GM06990 (cell line): ENCODE data around the gene UBE2H.
"Not testable (repeated sequence)": the region's sequence is repeated elsewhere in the genome, so short reads cannot be mapped to it uniquely, and the experiment has no call there.

ENCODE experiments used
- DNase-seq: peaks from one replicate; pipeline ENCODE4 v3.0.0-alpha.2; 2011; ENCODE audit not compliant: insufficient read length; ENCODE audit errors: extremely low read depth
- H3K27me3 ChIP-seq: replicated peaks from 2 replicates; pipeline ENCODE4 v1.6.0; 2011; ENCODE audit warnings: low read length; ENCODE audit not compliant: control insufficient read depth, insufficient read depth
- H3K36me3 ChIP-seq: 2 replicates; pipeline ENCODE4 v1.5.1; 2011; ENCODE audit warnings: low read length; ENCODE audit not compliant: control insufficient read depth, insufficient read depth
- H3K4me3 ChIP-seq: replicated peaks from 2 replicates; pipeline ENCODE4 v1.5.1; 2011; ENCODE audit warnings: low read depth, mild to moderate bottlenecking, control low read depth, low read length
- CTCF ChIP-seq: IDR thresholded peaks from 2 replicates; pipeline ENCODE4 v1.5.1; 2011; ENCODE audit warnings: low read length, control low read depth, mild to moderate bottlenecking, inconsistent platforms; ENCODE audit not compliant: insufficient read depth, poor library complexity, severe bottlenecking

UBE2H gene

GRCh38 chr7:129799350-129799955, 153.3 kb downstream of the UBE2H start:
- no peak for TF ChIP-seq CTCF
- Histone ChIP-seq H3K36me3 (no peaks in the 10 kb centered on the region), H3K27me3 (no peaks in the 10 kb centered on the region; the same call in 1 of the 2 replicates), H3K4me3 (no peak overlapping the region)
- DNase-seq: no peak

- TF ChIP-seq CTCF: no peak
- Histone ChIP-seq H3K27me3 (no peaks in the 10 kb centered on the region; the same call in 1 of the 2 replicates), H3K36me3 (no peaks in the 10 kb centered on the region), H3K4me3 (no peak overlapping the region)
- no peak for DNase-seq
Observed at GRCh38 chr7:129798616-129799349, 154.0 kb downstream of the UBE2H start.

GRCh38 chr7:129797214-129797789, 155.5 kb downstream of the UBE2H start:
- DNase-seq: no peak
- H3K27me3 ChIP-seq: no peaks in the 10 kb centered on the region; the same call in 1 of the 2 replicates

GRCh38 chr7:129796186-129796775, 156.5 kb downstream of the UBE2H start:
- TF ChIP-seq CTCF: no peak
- H3K4me3 ChIP-seq: no peak overlapping the region
- H3K27me3 ChIP-seq: no peaks in the 10 kb centered on the region; the same call in 1 of the 2 replicates
- no peaks in the 10 kb centered on the region for H3K36me3 ChIP-seq
- no peak for DNase-seq

More at GRCh38 chr7:129797214-129797789, 155.5 kb downstream of the UBE2H start:
- Histone ChIP-seq H3K4me3 (no peak overlapping the region), H3K36me3 (no peaks in the 10 kb centered on the region)
- no peak for TF ChIP-seq CTCF

GRCh38 chr7:129794461-129794860, 158.3 kb downstream of the UBE2H start:
- not testable (repeated sequence) for H3K27me3 ChIP-seq, H3K36me3 ChIP-seq, H3K4me3 ChIP-seq, DNase-seq
